NCI-H146 (cell line): ENCODE data around the gene MYL3.
"Not testable (repeated sequence)": the region's sequence is repeated elsewhere in the genome, so short reads cannot be mapped to it uniquely, and the experiment has no call there.

Source experiments
- DNase-seq: peaks from one replicate; lab custom pipeline; 2025; lab: John Stamatoyannopoulos, UW

Gene MYL3

DNA sequence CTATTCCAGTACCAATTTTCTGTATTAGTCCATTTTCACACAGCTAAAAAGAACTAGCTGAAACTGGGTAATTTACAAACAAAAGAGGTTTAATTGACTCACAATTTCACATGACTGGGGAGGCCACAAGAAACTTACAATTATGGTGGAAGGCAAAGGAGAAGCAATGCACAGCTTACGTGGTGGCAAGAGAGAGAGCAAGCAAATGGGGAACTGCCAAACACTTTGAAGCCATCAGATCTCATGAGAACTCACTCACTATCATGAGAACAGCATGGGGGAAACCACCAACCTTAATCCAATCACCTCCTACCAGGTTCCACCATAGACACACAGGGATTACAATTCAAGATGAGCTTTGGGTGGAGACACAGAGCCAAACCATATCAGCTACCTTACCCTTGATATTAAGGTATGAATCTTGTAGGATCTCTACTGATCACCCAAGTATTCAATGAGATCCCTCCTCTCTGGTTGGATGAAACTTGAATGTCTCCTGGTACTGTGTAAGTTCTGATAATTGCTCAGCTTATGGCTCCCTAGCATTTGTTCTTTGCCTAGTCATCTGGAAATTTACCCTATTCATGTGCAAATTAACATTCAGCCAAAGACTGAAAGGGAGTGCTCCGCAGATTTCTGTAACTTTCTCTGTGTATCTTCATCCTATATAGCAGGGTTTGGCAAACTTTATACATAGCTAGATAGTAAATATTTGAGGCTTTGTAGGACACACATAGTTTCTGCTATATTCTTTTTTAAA lies 38.9 kb downstream of the MYL3 start:
- no peak for DNase-seq

DNA sequence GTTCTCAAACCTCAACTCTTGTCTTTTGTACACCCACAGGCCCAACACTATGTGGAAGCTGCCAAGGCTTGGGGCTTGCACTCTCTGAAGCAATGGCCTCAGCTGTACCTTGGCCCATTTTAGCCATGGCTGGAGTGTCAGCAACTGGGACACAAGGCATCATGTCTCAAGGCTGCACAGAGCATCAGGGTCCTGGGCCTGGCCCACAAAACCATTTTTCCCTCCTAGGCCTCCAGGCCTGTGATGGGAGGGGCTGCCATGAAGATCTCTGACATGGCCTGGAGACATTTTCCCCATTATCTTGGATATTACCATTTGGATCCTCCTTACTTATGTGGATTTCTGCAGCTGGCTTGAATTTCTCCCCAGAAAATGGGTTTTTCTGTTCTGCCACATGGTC lies 39.9 kb downstream of the MYL3 start:
- not testable (repeated sequence) for DNase-seq

GRCh38 chr3:46821553-46821952 lies 41.7 kb downstream of the MYL3 start:
- no peak for DNase-seq

DNA sequence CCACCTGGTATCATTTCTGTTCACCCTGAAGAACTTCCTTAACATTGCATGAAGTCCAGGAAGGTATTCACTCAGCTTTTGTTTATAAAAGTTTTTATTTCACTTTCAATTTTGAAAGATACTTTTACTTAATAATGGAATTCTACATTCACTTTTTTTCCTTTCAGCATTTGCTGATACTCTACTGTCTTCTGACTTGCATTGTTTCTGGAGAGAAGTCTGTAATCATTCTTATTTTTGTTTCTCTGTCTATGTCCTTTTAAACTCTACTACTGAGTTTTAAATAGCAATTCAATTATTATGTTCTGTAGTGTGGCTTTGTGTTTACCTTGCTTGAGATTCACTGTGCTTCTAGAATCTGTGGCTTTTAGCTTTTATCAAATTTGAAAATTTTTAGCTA lies 42.4 kb downstream of the MYL3 start:
- no peak for DNase-seq

GRCh38 chr3:46812237-46812791 lies 50.9 kb downstream of the MYL3 start:
- peak; percentile 52 for DNase-seq

- DNase-seq: no peak
These were observed 51.5 kb downstream of the MYL3 start for GRCh38 chr3:46811615-46812236.

DNA sequence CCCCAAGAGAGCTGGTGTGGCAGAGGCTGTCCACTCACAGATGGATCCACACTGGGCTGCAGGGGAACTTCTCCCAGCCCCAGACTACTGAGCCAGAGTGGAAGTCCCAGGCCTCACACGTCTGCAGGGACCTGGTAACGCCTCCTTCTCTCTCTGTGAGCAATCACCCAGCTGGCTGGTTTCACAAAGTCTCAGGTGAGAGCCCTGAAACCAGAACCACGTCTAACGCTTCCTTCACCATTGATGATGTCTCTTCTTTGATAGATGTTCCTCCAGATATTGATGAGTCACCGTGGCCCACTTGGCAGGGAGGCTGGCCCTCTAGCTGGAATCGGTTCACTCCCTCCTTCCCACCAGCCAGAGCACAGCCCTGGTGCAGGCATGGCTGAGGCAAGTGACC lies 54.5 kb downstream of the MYL3 start:
- not testable (repeated sequence) for DNase-seq
